ENCODE measurements around the gene OR6S1.
"Not testable (repeated sequence)": the region's sequence is repeated elsewhere in the genome, so short reads cannot be mapped to it uniquely, and the experiment has no call there.

Gene OR6S1

DNA sequence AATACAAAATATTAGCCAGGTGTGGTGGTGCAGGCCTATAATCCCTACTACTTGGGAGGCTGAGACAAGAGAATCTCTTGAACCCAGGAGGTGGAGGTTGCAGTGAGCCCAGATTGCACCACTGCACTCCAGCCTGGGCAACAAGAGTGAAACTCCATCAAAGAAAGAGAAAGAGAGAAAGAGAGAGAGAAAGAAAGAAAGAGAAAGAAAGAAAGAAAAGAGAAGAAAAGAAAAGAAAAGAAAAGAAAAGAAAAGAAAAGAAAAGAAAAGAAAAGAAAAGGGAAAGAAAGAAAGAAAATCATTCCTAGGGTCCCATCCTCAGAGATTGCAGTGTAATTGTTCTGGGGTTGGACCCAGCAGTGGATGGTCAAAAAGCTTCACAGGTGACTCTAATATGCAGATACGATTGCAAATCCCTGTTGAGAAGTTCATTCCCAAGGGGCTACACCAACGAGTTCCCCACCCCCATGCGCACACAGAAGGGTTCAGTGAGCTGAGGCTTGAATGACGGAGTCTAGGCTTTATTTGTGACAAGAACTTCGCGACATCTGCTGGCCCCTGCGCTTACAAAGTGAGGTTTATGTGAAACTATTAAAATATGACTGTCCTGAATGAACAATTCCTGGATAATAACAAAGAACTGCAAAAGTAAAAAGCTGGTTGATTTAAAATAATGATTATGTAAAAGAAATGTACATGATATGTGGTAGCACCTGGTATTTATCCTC is 32.9 kb downstream of the OR6S1 start:
- DNase-seq: no peak

DNA sequence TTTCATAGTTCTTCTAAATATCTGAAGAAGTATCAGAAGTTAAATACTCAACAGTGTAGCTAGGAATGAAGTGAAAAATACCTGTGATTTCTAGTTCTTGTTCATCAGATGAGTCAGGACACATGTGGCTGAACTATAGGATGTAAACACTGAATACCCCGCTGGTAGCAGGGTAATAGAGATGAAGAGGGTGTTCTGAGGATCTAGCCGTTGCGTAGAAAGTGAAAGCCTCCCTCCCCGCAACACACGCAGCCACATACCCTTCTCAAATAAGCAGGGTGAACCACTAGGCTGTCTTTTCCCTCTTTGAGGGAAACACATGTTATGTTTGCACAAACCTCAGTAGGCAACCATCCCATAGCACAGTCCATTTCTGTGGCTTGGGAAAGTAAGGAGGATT is 33.9 kb downstream of the OR6S1 start:
- no peak for DNase-seq

DNA sequence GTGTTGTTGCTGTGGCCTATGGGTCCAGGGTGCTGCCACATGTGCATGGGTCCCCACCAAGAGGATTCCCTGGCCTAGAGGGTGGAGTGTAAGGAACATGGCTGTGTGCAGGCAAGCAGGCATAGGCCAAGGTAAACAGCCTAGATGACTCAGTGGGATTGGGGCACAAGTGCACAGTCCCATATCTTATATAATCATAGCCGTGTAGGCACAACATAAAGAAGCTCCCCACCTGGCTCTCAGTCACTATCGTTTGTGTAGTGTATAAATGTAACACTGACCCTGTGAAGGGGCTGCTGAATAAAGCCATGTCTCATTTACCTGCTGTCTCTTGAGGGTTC is 34.6 kb downstream of the OR6S1 start:
- DNase-seq: no peak

DNA sequence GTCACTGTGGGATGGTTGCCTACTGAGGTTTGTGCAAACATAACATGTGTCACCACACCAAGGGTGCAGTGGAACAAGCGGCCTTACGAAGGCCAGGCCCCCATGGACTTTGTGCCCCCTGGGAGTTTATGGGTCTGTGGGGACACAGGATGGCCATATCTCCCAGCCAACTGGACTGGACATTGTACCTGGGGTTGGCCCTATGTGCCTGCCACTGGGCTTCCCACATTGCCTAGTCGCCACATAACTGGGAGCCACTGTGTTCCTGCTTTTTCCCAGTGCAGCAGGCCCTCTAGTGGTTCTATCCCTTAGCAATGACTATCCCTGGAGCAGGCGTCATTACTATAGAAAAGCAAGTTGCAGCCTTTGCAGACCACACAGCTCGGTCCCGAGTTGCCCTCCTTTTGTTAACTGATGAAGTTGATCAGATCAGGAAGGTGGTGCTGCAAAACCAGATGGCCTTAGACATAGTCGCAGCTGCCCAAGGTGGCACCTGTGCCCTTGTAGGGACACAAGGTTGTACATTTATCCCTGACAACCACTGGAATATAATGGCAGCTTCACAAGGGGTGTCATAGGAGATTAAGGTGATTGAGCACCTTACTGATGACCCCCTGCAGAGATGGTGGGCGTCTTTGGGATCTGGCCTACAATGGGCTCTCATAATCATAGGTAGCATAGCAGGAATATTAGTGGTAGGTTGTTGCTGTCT is 35.1 kb downstream of the OR6S1 start:
- peak; percentile 21 for DNase-seq

DNA sequence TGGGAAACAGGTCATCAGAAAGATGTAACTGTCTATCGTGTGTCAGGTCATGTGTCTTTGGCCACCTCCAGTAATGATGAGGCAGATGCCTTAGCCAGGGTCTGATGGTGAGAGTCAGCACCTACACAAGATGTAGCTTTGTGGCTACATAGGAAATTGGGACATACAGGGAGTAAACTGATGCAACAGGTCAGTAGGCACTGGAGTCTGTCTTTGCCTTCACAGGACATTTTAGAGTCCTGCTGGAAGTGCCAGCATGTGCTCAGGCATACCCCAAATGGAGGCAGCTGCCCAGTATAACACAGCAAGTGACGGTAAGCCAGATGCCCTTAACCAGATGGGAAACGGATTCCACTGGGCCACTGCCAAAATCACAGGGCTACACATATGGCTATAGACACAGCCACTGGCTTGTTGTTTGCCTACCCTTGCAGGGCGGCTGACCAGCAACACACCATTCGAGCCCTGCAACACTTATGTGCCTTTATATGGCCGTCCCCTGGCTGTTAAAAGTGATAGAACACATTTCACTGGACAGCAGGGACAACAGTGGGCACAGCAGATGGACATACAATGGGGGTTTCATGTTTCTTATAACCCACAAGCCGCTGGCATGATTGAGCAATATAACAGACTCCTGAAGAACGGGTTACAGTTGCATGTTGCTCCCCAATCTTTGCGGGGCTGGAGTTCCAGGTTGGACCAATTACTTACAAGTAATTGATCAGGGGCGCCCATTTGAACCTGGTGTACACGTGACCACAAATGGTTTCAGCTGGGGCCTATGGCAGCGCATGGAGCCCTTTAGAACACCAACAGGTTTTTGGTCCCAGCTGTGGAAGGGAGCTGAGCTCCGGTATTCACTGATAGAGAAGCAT is 37.4 kb downstream of the OR6S1 start:
- no peak for DNase-seq

DNA sequence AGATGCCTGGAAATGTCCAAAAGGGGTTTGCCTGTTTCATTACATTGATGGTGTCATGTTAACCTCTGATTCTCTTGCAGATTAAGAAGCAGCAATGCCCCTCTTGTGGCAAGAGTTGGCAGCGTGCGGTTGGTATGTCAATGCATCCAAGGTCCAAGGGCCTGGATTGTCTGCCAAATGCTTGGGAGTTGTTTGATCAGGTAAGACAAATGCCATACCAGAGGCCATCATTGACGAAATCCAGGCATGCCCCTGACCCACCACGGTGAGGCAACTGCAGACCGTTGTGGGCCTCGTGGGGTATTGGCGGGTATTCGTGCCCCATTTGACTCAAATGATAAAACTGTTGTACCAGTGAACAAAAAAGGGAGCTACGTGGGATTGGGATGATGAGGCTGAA is 38.9 kb downstream of the OR6S1 start:
- DNase-seq: no peak

DNA sequence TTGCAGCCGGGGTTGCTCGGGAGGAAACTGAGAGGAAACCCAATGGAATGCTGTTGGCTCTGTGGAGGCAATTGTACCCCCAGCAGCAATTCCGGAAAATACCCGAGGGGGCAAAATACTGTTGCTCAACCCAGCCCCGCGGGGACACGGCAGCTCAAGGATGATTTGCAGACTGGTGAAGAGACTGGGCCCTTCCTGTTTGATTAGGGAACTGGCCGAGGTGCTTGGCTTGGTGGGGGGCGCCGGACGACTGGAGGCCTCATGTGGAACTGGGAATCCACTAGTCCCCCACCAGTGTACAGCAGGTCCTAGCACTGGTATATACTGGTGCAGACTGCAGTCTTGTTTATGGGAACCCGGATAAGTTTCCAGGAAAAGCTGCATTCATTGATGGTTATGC is 40.0 kb downstream of the OR6S1 start:
- DNase-seq: no peak

DNA sequence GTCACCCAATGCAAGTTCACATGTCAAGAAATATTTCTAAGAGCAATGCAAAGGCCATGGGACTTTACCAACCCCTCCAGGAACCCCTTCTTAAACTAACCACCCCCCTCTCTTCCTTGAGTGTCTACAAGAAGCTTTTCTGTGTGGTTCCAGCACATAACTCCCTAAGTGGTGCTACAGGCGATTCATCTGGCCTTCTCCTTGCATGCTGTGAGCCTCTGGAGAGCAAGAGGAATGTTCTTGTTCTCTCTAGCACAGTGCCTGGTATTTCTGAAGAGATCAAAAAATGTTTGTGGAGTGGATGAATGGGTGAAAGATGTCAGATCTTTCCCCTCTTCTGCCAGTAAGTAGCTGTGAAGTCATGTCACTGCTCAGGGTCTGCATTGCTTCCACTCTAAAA is 44.4 kb downstream of the OR6S1 start:
- no peak for DNase-seq

DNA sequence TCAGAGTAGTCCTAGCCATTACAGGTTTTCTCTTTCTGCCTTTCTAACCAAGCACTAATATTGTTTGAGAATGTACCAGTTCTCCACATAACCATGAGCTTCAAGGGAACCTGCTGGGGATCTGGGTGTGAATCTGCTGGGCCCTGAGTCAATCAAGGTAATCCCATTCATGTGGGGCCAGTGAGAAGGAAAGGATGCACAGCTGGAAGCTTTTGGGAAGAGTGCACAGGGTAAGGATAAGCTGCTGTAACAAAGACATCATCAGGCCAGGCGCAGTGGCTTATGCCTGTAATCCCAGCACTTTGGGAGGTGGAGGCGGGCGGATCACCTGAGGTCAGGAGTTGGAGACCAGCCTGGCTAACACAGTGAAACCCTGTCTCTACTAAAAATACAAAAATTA is 45.8 kb downstream of the OR6S1 start:
- not testable (repeated sequence) for DNase-seq

DNA sequence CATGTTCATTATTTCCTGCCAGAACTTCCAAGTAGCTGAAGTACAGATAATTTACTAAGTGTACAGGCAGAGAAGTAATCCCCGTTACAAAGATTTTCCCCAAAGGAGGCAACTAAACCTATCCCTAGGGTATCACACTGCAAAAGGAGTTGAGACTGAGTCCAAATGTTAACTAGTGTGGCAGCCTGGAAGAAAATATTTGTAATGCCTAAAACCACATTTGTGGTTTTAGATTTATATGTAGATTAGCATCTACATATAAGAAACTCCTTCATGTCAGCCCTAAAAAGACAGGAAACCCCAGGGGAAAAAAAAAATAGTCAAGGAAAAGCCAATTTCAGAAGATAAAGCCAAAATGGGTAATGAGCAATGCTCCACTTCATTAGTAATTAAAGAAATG is 48.9 kb downstream of the OR6S1 start:
- no peak for DNase-seq

DNA sequence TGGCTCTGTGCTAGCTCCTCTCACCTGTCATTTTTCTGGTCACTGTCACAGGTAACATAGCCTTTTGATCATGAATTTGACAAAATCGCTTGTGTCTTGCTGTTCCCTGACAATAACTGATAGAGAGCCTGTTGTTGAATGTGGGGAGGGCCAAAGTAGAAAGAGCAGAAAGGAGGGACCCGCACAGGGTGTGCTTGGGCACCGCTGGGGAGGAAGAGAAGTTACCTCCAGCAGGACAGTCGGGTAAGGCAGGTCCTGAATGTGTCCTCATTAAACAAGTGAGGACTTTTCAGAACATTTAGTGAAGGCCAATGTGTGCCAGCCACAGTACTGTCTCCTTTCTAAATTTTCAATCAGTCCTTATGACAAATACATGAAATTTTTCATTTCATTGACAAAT is 50.3 kb downstream of the OR6S1 start, which contains the start of gene RNASE12:
TSS of gene RNASE12 (minus strand) at position 142 of the 400 bp plus-strand sequence. CDS start 653 bp downstream, outside the sequence.
- DNase-seq: no peak
